Activated B cell treated with CpG ODN at 0.5 μM for 24 hours (primary cell): Measurements from ENCODE around the gene RHOA. TPM values are rescaled to one million over a fixed set of nuclear protein-coding genes. Genes with fewer than 3 reads are reported as not detected.
"Not testable (repeated sequence)": the region's sequence is repeated elsewhere in the genome, so short reads cannot be mapped to it uniquely, and the experiment has no call there.

Experiments used
- ATAC-seq: fragments of 200-7000 bp; cut with Tn5 transposase; one replicate; pipeline ENCODE4 v1.10.0; 2021; ENCODE audit warnings: low read depth, mild to moderate bottlenecking, moderate library complexity
- CTCF ChIA-PET: fragments of 350-600 bp; sonication (Branson Sonifier 250); formaldehyde crosslinking; loops from one replicate; lab custom pipeline; 2021; ENCODE audit warnings: antibody characterized with exemption; lab: Charles Lee
- POLR2A ChIA-PET: fragments of 350-600 bp; sonication (Branson Sonifier 250); formaldehyde crosslinking; loops from one replicate; lab custom pipeline; 2021; ENCODE audit warnings: antibody characterized with exemption; lab: Charles Lee
- DNase-seq: peaks from one replicate; pipeline ENCODE4 v3.0.0; 2022
- H3K27ac Mint-ChIP-seq: one replicate; pipeline ENCODE4 v1.8.0; 2020; ENCODE audit warnings: mixed read lengths
- H3K27me3 Mint-ChIP-seq: one replicate; pipeline ENCODE4 v1.8.0; 2021; ENCODE audit warnings: mixed read lengths
- H3K36me3 Mint-ChIP-seq: one replicate; pipeline ENCODE4 v1.8.0; 2021; ENCODE audit warnings: low read depth, mixed read lengths
- H3K4me1 Mint-ChIP-seq: one replicate; pipeline ENCODE4 v1.8.0; 2021; ENCODE audit warnings: mixed read lengths
- H3K4me3 Mint-ChIP-seq: one replicate; pipeline ENCODE4 v1.8.0; 2020; ENCODE audit warnings: mild to moderate bottlenecking, mixed read lengths
- H3K9me3 Mint-ChIP-seq: one replicate; pipeline ENCODE4 v1.8.0; 2020; ENCODE audit warnings: mixed read lengths
- CTCF ChIP-seq: fragments of 200-600 bp; IDR thresholded peaks from one replicate; pipeline ENCODE4 v1.8.0; 2022; ENCODE audit warnings: antibody characterized with exemption, mild to moderate bottlenecking
- intact Hi-C: fragments of 100-400 bp; cut with micrococcal nuclease; formaldehyde crosslinking; loops from one replicate; pipeline ENCODE4 v1.15.1; 2024
- total RNA-seq: library from RNA; stranded (reverse); gene quantifications from 2 replicates; pipeline ENCODE4 v1.2.3, GENCODE V29; 2022

Gene RHOA
- total RNA-seq, 1 donor from 2014 or later: 399 TPM

GRCh38 chr3:49410846-49411534, 786 bp downstream of the RHOA start:
- no peak for TF ChIP-seq CTCF
- peak overlapping the region; percentile 89 for H3K27ac Mint-ChIP-seq
- intact Hi-C loops: loop anchor here (1.0 to 10.0 kb wide), 5 partner anchors 10 to 1629 kb away; partner anchors contain the start of genes APEH, IP6K2, RBM6 and SMARCC1
- H3K4me1 Mint-ChIP-seq: peaks cover 79% of the 10 kb centered on the region
- H3K27me3 Mint-ChIP-seq: no peaks in the 10 kb centered on the region
- peaks cover 31% of the 10 kb centered on the region for H3K36me3 Mint-ChIP-seq
- POLR2A ChIA-PET: interaction anchor here (0.6 to 3.4 kb wide), 18 partner anchors 12 to 529 kb away, joined by 3 to 78 read pairs (median 8); partner anchors contain the start of genes C3orf62, DAG1, GPX1 and NICN1
- H3K9me3 Mint-ChIP-seq: no peaks in the 10 kb centered on the region
- H3K4me3 Mint-ChIP-seq: peak overlapping the region; percentile 92
- CTCF ChIA-PET: interaction anchor here (2.0 kb wide), 1 partner anchor 71 kb away, joined by 6 read pairs; no protein-coding TSS in a partner anchor
- ATAC-seq (no peak), DNase-seq (no peak)

- CTCF ChIA-PET: interaction anchor here (2.1 kb wide), 1 partner anchor 39 kb away, joined by 4 read pairs; no protein-coding TSS in a partner anchor
- ATAC-seq: no peak
- intact Hi-C loops: loop anchor here (5.0 to 10.0 kb wide), 4 partner anchors 262 to 1628 kb away; partner anchors contain the start of genes APEH, IP6K2, RBM6 and SMARCC1
- no peak for TF ChIP-seq CTCF
- Mint-ChIP-seq H3K27me3 (no peaks in the 10 kb centered on the region), H3K4me3 (peak overlapping the region; percentile 92), H3K36me3 (peaks cover 31% of the 10 kb centered on the region), H3K27ac (peak overlapping the region; percentile 89), H3K4me1 (peaks cover 79% of the 10 kb centered on the region), H3K9me3 (no peaks in the 10 kb centered on the region)
- DNase-seq: no peak
- POLR2A ChIA-PET: interaction anchor here (0.6 to 3.4 kb wide), 8 partner anchors 13 to 317 kb away, joined by 3 to 78 read pairs (median 13); partner anchors contain the start of genes NICN1, QRICH1 and USP4
These were observed 1.5 kb downstream of the RHOA start for GRCh38 chr3:49410066-49410845.

- no peak for DNase-seq
- TF ChIP-seq CTCF: no peak
- H3K4me1 Mint-ChIP-seq: peaks cover 66% of the 10 kb centered on the region
- POLR2A ChIA-PET: interaction anchor here (0.7 to 3.4 kb wide), 5 partner anchors 10 to 67 kb away, joined by 4 to 22 read pairs (median 5); partner anchors contain the start of genes NICN1 and USP4
- peak overlapping the region; percentile 63 for H3K27ac Mint-ChIP-seq
- H3K36me3 Mint-ChIP-seq: peaks cover 30% of the 10 kb centered on the region
- intact Hi-C loops: no loop called here
- no peak for ATAC-seq
- CTCF ChIA-PET: no interaction called here
- H3K9me3 Mint-ChIP-seq: no peaks in the 10 kb centered on the region
- H3K27me3 Mint-ChIP-seq: no peaks in the 10 kb centered on the region
- peak overlapping the region; percentile 50 for H3K4me3 Mint-ChIP-seq
These were observed 4.9 kb downstream of the RHOA start for GRCh38 chr3:49406571-49407565.

- H3K4me3 Mint-ChIP-seq, H3K27me3 Mint-ChIP-seq, H3K9me3 Mint-ChIP-seq, intact Hi-C loops, H3K27ac Mint-ChIP-seq, ATAC-seq, DNase-seq, CTCF ChIA-PET: not testable (repeated sequence)
- peaks cover 32% of the 10 kb centered on the region for H3K36me3 Mint-ChIP-seq
- POLR2A ChIA-PET: interaction anchor here (0.6 to 1.4 kb wide), 3 partner anchors 12 to 317 kb away, joined by 3 to 9 read pairs (median 4); no protein-coding TSS in a partner anchor
- H3K4me1 Mint-ChIP-seq: peaks cover 73% of the 10 kb centered on the region
These were observed 6.2 kb downstream of the RHOA start for GRCh38 chr3:49405570-49405969.
